SK-N-MC (cell line): Measurements from ENCODE around the gene PHTF2.
"Not testable (repeated sequence)": the region's sequence is repeated elsewhere in the genome, so short reads cannot be mapped to it uniquely, and the experiment has no call there.

ENCODE experiments used
- DNase-seq: peaks from one replicate; pipeline ENCODE4 v3.0.0-alpha.2; 2011; ENCODE audit warnings: low read depth, low spot score
- H3K27ac ChIP-seq: fragments of 200-600 bp; sonication (generic); 2 replicates; pipeline ENCODE4 v1.5.1; 2016; ENCODE audit warnings: mixed run types
- H3K36me3 ChIP-seq: fragments of 200-600 bp; sonication (generic); 2 replicates; pipeline ENCODE4 v1.6.1; 2017; ENCODE audit warnings: antibody characterized with exemption, low read length, mixed read lengths; ENCODE audit not compliant: insufficient read depth
- H3K4me3 ChIP-seq: fragments of 200-600 bp; sonication (generic); 2 replicates; pipeline ENCODE4 v1.5.1; 2016
- H3K9ac ChIP-seq: fragments of 200-600 bp; sonication (generic); 2 replicates; pipeline ENCODE4 v1.8.0; 2017; ENCODE audit warnings: mixed run types, mixed read lengths; ENCODE audit not compliant: insufficient read length
- H3K9me3 ChIP-seq: fragments of 200-600 bp; sonication (generic); 2 replicates; pipeline ENCODE4 v1.6.1; 2017; ENCODE audit warnings: low read depth, mild to moderate bottlenecking, antibody characterized with exemption, low read length, moderate library complexity, mixed read lengths
- EZH2 ChIP-seq: fragments of 200-600 bp; sonication (generic); IDR thresholded peaks from one replicate; pipeline ENCODE4 v1.6.1; 2017; ENCODE audit warnings: antibody characterized with exemption
- FOXP2 ChIP-seq: optimal IDR thresholded peaks from 2 replicates; pipeline ENCODE3; 2011; ENCODE audit warnings: mild to moderate bottlenecking, moderate library complexity; ENCODE audit not compliant: insufficient read depth; ENCODE audit errors: extremely low read length, control extremely low read depth
- POLR2AphosphoS5 ChIP-seq: IDR thresholded peaks from 2 replicates; pipeline ENCODE4 v1.6.1; 2012; ENCODE audit warnings: mild to moderate bottlenecking, low read depth, low read length, borderline replicate concordance

The PHTF2 gene

GRCh38 chr7:77765906-77766800 is 32.4 kb upstream of the PHTF2 start:
- no peaks in the 10 kb centered on the region for H3K9me3 ChIP-seq
- TF ChIP-seq POLR2AphosphoS5 (no peak), FOXP2 (no peak), EZH2 (no peak)
- H3K4me3 ChIP-seq: no peak overlapping the region
- no peak for DNase-seq
- peaks cover 17% of the 10 kb centered on the region for H3K36me3 ChIP-seq
- H3K9ac ChIP-seq: no peak overlapping the region
- no peak overlapping the region for H3K27ac ChIP-seq

- H3K36me3 ChIP-seq: peaks cover 17% of the 10 kb centered on the region
- no peak overlapping the region for H3K27ac ChIP-seq
- TF ChIP-seq FOXP2 (no peak), EZH2 (no peak), POLR2AphosphoS5 (no peak)
- no peak for DNase-seq
- no peak overlapping the region for H3K9ac ChIP-seq
- no peaks in the 10 kb centered on the region for H3K9me3 ChIP-seq
- no peak overlapping the region for H3K4me3 ChIP-seq
These were observed 31.6 kb upstream of the PHTF2 start for GRCh38 chr7:77766801-77767605.

GRCh38 chr7:77770316-77770715 is 28.3 kb upstream of the PHTF2 start:
- H3K27ac ChIP-seq: no peak overlapping the region
- no peaks in the 10 kb centered on the region for H3K9me3 ChIP-seq
- peaks cover 42% of the 10 kb centered on the region for H3K36me3 ChIP-seq
- H3K4me3 ChIP-seq: no peak overlapping the region
- no peak for DNase-seq
- TF ChIP-seq FOXP2 (no peak), POLR2AphosphoS5 (no peak), EZH2 (no peak)
- no peak overlapping the region for H3K9ac ChIP-seq

- TF ChIP-seq EZH2 (no peak), POLR2AphosphoS5 (no peak), FOXP2 (no peak)
- no peak overlapping the region for H3K4me3 ChIP-seq
- H3K9ac ChIP-seq: no peak overlapping the region
- H3K36me3 ChIP-seq: peaks cover 46% of the 10 kb centered on the region
- H3K9me3 ChIP-seq: no peaks in the 10 kb centered on the region
- peak overlapping the region; percentile 60 for H3K27ac ChIP-seq
- DNase-seq: no peak
These were observed 26.7 kb upstream of the PHTF2 start for GRCh38 chr7:77771901-77772300.

- Histone ChIP-seq H3K27ac (peak overlapping the region; percentile 21; the same call in 1 of the 2 replicates), H3K9ac (no peak overlapping the region), H3K9me3 (no peaks in the 10 kb centered on the region), H3K36me3 (peaks cover 77% of the 10 kb centered on the region), H3K4me3 (no peak overlapping the region)
- no peak for DNase-seq
- TF ChIP-seq EZH2 (no peak), FOXP2 (no peak), POLR2AphosphoS5 (no peak)
These were observed 20.0 kb upstream of the PHTF2 start for GRCh38 chr7:77778535-77778934.

GRCh38 chr7:77782383-77782782 is 16.2 kb upstream of the PHTF2 start:
- no peak overlapping the region for H3K9ac ChIP-seq
- H3K36me3 ChIP-seq: peaks cover 54% of the 10 kb centered on the region
- TF ChIP-seq FOXP2 (no peak), EZH2 (no peak), POLR2AphosphoS5 (no peak)
- no peak overlapping the region for H3K27ac ChIP-seq
- DNase-seq: no peak
- 0 out of 2 replicates have a peak, but pooled peaks cover 6% of the 10 kb centered on the region for H3K9me3 ChIP-seq
- no peak overlapping the region for H3K4me3 ChIP-seq

GRCh38 chr7:77783111-77783510 is 15.5 kb upstream of the PHTF2 start:
- Histone ChIP-seq H3K9ac (no peak overlapping the region), H3K9me3 (0 out of 2 replicates have a peak, but pooled peaks cover 6% of the 10 kb centered on the region), H3K27ac (no peak overlapping the region), H3K36me3 (peaks cover 49% of the 10 kb centered on the region), H3K4me3 (no peak overlapping the region)
- TF ChIP-seq POLR2AphosphoS5 (no peak), EZH2 (no peak), FOXP2 (no peak)
- no peak for DNase-seq

- no peak overlapping the region for H3K27ac ChIP-seq
- H3K9ac ChIP-seq: no peak overlapping the region
- H3K36me3 ChIP-seq: peaks cover 44% of the 10 kb centered on the region
- 0 out of 2 replicates have a peak, but pooled peaks cover 6% of the 10 kb centered on the region for H3K9me3 ChIP-seq
- no peak for TF ChIP-seq EZH2
- no peak for TF ChIP-seq POLR2AphosphoS5
- no peak for TF ChIP-seq FOXP2
- H3K4me3 ChIP-seq: no peak overlapping the region
- no peak for DNase-seq
These were observed 15.0 kb upstream of the PHTF2 start for GRCh38 chr7:77783545-77783944.

- H3K36me3 ChIP-seq: peaks cover 38% of the 10 kb centered on the region
- not testable (repeated sequence) for H3K9me3 ChIP-seq, H3K9ac ChIP-seq, H3K4me3 ChIP-seq, H3K27ac ChIP-seq, DNase-seq
These were observed 14.1 kb upstream of the PHTF2 start for GRCh38 chr7:77784426-77784825.
